Measurements from ENCODE around the gene WNT9B. TPM values are rescaled to one million over a fixed set of nuclear protein-coding genes. Genes with fewer than 3 reads are reported as not detected.

WNT9B gene
- total RNA-seq, 4 donors from 2014 or later: not detected

DNA sequence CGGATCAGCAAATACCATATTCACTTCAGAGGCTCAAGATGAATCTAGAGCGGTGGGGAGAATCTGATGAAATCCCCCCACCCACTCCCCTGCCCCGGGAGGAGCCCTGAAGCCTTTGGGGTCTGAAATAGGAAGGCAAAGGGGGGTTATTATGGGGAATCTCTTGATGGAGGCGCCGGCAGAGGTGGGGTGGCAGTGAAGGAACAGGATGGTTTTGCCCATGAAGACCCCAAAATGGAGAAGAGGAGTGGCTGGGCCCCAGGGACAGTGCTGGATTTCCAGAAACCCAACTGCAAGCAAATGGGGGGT is 33.5 kb upstream of the WNT9B start:
- intact Hi-C loops (cut with DNase I; ENCODE audit: low total_unique reads): no loop called here
- WGBS, 2 donors (ENCODE audit: low coverage in 1 of 2): 4 to 20% methylated on average over 5 of the region's 5 CpGs
- H3K27ac ChIP-seq: no peak overlapping the region
- H3K9me3 ChIP-seq: no peaks in the 10 kb centered on the region
- DNase-seq: no peak
- H3K27me3 ChIP-seq: peaks cover 98% of the 10 kb centered on the region
- no peak overlapping the region for H3K4me3 ChIP-seq
- TF ChIP-seq POLR2AphosphoS5 (IDR thresholded peaks at IDR 0.05) (no peak), POLR2A (IDR thresholded peaks at IDR 0.05) (no peak), CTCF (IDR thresholded peaks at IDR 0.05) (no peak), EP300 (IDR thresholded peaks at IDR 0.05; ENCODE audit: low read depth) (no peak)
- H3K4me1 ChIP-seq: peaks cover 11 to 18% (median 17%) of the 10 kb centered on the region in 4 donors
- in situ Hi-C loops (cut with MboI; ENCODE audit: low pct_ligation_motif_present in 1 of 4, low pct_unique_long_range_greater_than_20kb in 1 of 4, low sequenced_read_pairs in 3 of 4): no loop called here
- H3K36me3 ChIP-seq: no peaks in the 10 kb centered on the region

DNA sequence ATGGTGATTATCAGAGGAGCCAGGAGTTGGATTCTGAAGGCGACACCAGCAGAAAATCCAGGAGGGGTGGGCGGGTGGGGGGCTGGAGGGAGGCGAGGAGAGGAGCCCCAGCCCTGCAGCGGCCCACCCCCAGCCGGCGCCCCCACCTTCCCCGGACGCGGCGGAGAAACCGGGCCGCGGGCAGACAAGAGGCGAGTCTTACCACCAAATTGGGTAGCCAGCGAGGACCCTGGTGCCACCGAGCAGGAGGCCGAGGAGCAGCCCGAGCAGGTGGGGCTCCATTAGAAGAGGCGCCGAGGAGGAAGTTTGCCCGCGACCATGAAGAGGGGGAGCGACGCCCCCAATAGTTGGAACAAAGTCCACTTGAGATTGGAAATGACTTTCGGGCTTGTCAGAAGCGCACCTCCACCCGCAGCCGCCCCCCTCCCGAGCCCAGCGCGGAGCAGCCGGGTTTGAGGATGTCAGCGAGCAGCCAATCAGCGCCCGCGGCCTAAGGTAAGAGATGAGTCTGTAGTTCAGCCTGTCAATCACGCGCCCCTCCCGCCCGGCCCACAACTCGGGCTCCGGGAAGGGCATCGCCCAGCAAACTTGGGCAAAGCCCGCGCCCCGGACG is 33.0 kb upstream of the WNT9B start, which contains the start of gene WNT3:
Gene WNT3, minus strand, starts transcription at position 377 of the 613 bp plus-strand sequence. Its CDS starts 95 bp downstream, at position 282.
- peak; percentile 16 for DNase-seq
- Histone ChIP-seq H3K36me3 (no peaks in the 10 kb centered on the region), H3K27ac (no peak within 1 kb of the TSS), H3K4me1 (peaks cover 11 to 18% (median 17%) of the 10 kb centered on the region in 4 donors), H3K27me3 (peaks cover 96% of the 10 kb centered on the region), H3K4me3 (peak within 1 kb of the TSS in 3 of 4 donors; percentile 4 to 44 (median 23)), H3K9me3 (no peaks in the 10 kb centered on the region)
- in situ Hi-C loops (cut with MboI; ENCODE audit: low pct_ligation_motif_present in 1 of 4, low pct_unique_long_range_greater_than_20kb in 1 of 4, low sequenced_read_pairs in 3 of 4): no loop called here
- 3% methylated on average over 28 of the region's 47 CpGs; no CpG with 5 or more reads in 1 of the 2 donors for WGBS, 2 donors (ENCODE audit: low coverage in 1 of 2)
- no peak for TF ChIP-seq POLR2AphosphoS5 (IDR thresholded peaks at IDR 0.05)
- TF ChIP-seq POLR2A (IDR thresholded peaks at IDR 0.05): no peak
- TF ChIP-seq CTCF (IDR thresholded peaks at IDR 0.05): no peak
- TF ChIP-seq EP300 (IDR thresholded peaks at IDR 0.05; ENCODE audit: low read depth): no peak
- intact Hi-C loops (cut with DNase I; ENCODE audit: low total_unique reads): no loop called here

DNA sequence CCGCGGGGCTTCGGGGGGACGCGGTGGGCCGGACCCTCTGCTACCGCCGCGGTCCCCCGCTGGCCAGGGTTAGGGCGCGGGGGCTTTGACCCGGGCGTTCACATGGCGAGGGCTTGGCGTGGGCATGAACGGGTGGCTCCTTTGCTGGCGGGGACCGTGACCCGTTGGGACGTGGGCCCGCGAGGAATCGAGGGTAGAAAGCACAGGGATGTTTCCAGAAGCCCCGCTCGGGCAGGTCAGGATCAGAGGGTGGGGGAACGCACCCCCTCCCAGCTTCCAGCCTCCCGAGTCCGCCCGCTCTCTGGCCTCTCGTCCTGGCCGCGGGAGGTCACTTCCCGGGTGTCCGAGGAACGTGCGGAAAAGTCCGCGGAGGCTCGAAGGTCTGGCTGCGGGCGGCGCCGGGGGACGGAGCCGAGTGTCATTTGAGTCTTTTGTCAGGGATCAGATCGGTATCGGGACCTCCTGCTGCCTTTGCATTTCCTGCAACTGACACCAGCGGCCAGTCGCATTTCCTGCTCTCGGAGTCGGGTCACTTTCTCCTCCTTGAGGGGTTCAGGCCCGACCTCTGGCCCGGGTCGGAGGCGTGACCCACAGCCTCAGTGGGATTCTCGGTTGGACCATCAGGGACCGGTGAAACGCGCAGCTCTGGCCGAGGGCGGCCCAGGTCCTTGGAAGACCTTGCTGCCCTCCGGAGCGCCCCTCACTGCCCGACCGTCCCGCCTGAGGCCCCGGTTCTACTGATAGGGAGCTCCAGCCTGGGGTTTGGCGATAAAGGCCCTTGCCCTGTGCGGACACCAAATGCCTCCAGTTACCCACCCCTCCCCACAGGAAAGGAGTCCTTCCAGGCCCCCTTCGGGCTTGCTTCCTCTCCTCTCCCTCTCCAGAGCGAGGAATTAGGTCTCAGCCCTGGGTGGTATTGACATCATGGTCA is 32.2 kb upstream of the WNT9B start:
- Histone ChIP-seq H3K27ac (no peak overlapping the region), H3K27me3 (peaks cover 93% of the 10 kb centered on the region), H3K4me3 (peak overlapping the region in 3 of 4 donors; percentile 4 to 44 (median 23)), H3K4me1 (peaks cover 11 to 18% (median 17%) of the 10 kb centered on the region in 4 donors), H3K36me3 (no peaks in the 10 kb centered on the region), H3K9me3 (no peaks in the 10 kb centered on the region)
- no peak for TF ChIP-seq EP300 (IDR thresholded peaks at IDR 0.05; ENCODE audit: low read depth)
- TF ChIP-seq CTCF (IDR thresholded peaks at IDR 0.05): no peak
- TF ChIP-seq POLR2A (IDR thresholded peaks at IDR 0.05): no peak
- no peak for TF ChIP-seq POLR2AphosphoS5 (IDR thresholded peaks at IDR 0.05)
- intact Hi-C loops (cut with DNase I; ENCODE audit: low total_unique reads): no loop called here
- WGBS, 2 donors (ENCODE audit: low coverage in 1 of 2): 8 to 53% methylated on average over 2 to 53 of the region's 72 CpGs
- in situ Hi-C loops (cut with MboI; ENCODE audit: low pct_ligation_motif_present in 1 of 4, low pct_unique_long_range_greater_than_20kb in 1 of 4, low sequenced_read_pairs in 3 of 4): no loop called here
- no peak for DNase-seq

GRCh38 chr17:46819906-46820351 is 31.5 kb upstream of the WNT9B start:
- H3K27me3 ChIP-seq: peaks cover 92% of the 10 kb centered on the region
- 32% methylated on average over 24 of the region's 24 CpGs; no CpG with 5 or more reads in 1 of the 2 donors for WGBS, 2 donors (ENCODE audit: low coverage in 1 of 2)

More at GRCh38 chr17:46819906-46820351, 31.5 kb upstream of the WNT9B start:
- Histone ChIP-seq H3K27ac (no peak overlapping the region), H3K4me3 (peak overlapping the region in 1 of 4 donors; percentile 44), H3K4me1 (peaks cover 11 to 18% (median 17%) of the 10 kb centered on the region in 4 donors), H3K36me3 (no peaks in the 10 kb centered on the region), H3K9me3 (no peaks in the 10 kb centered on the region)
- DNase-seq: no peak
- in situ Hi-C loops (cut with MboI; ENCODE audit: low pct_ligation_motif_present in 1 of 4, low pct_unique_long_range_greater_than_20kb in 1 of 4, low sequenced_read_pairs in 3 of 4): no loop called here
- TF ChIP-seq CTCF (IDR thresholded peaks at IDR 0.05): no peak
- TF ChIP-seq POLR2AphosphoS5 (IDR thresholded peaks at IDR 0.05): no peak
- no peak for TF ChIP-seq POLR2A (IDR thresholded peaks at IDR 0.05)
- TF ChIP-seq EP300 (IDR thresholded peaks at IDR 0.05; ENCODE audit: low read depth): no peak
- intact Hi-C loops (cut with DNase I; ENCODE audit: low total_unique reads): no loop called here
